HepG2 (cell line): ENCODE measurements around the gene PRKAB1. TPM values are rescaled to one million over a fixed set of nuclear protein-coding genes. Genes with fewer than 3 reads are reported as not detected.
A peak's percentile ranks its signal among the peaks of the same experiment; 100 is the strongest.

Source experiments
- ATF1 ChIP-seq: IDR thresholded peaks from 2 replicates; pipeline ENCODE4 v1.6.1; 2016; ENCODE audit warnings: mild to moderate bottlenecking, control low read depth
- FOXJ3 ChIP-seq: sonication (generic); formaldehyde crosslinking; IDR thresholded peaks from 2 replicates; pipeline ENCODE4 v1.4.0; 2020; ENCODE audit warnings: missing genetic modification reagents, mild to moderate bottlenecking, borderline replicate concordance
- TBX3 ChIP-seq: fragments of 450-650 bp; IDR thresholded peaks from 2 replicates; pipeline ENCODE4 v1.6.1; 2017; ENCODE audit warnings: antibody characterized with exemption, mild to moderate bottlenecking, inconsistent platforms, borderline replicate concordance
- ZNF878 ChIP-seq: sonication (generic); formaldehyde crosslinking; IDR thresholded peaks from 2 replicates; pipeline ENCODE4 v1.8.1; 2023; ENCODE audit warnings: mild to moderate bottlenecking, missing genetic modification reagents, moderate library complexity
- polyA plus RNA-seq, 8 experiments: library from polyadenylated mRNA; depleted of rRNA in 3 of 8; stranded (reverse) in 7 of 8; unstranded in 1 of 8; fragments of >200 nt; fragmentation: Illumina TruSeq in 4 of 8; extraction: Trizol in 4 of 8; gene quantifications; 2 replicates each; pipeline versions ENCODE4 v1.2.1 to v1.2.3, GENCODE V29; 2011 to 2016; ENCODE audit warnings: low read depth in 4 of 8, missing spikeins in 1 of 8, mixed read lengths in 1 of 8; ENCODE audit not compliant: insufficient read depth in 1 of 8
- total RNA-seq, 5 experiments: library from RNA; depleted of rRNA; stranded (reverse); fragments of >200 nt; fragmentation: Illumina TruSeq; extraction: Trizol; gene quantifications; 2 replicates each; pipeline ENCODE4 v1.2.3, GENCODE V29; 2016; ENCODE audit warnings: low read depth in 1 of 5
- TF ChIP-seq, protein P1 (sequence below): sonication (generic); formaldehyde crosslinking; IDR thresholded peaks from 2 replicates; pipeline ENCODE4 v1.5.0; 2020; ENCODE audit warnings: mild to moderate bottlenecking, missing genetic modification reagents, borderline replicate concordance
- TF ChIP-seq, protein P2 (sequence below): sonication (generic); formaldehyde crosslinking; IDR thresholded peaks from 2 replicates; pipeline ENCODE4 v1.9.0; 2021; ENCODE audit warnings: mild to moderate bottlenecking, missing genetic modification reagents
- TF ChIP-seq, protein P3 (sequence below): sonication (generic); formaldehyde crosslinking; IDR thresholded peaks from 2 replicates; pipeline ENCODE4 v1.9.0; 2022; ENCODE audit warnings: low read depth, missing genetic modification reagents
- TF ChIP-seq, protein P4 (sequence below): sonication (generic); formaldehyde crosslinking; IDR thresholded peaks from 2 replicates; pipeline ENCODE4 v1.5.0; 2020; ENCODE audit warnings: missing genetic modification reagents, mild to moderate bottlenecking, borderline replicate concordance
- TF ChIP-seq, protein P5 (sequence below): sonication (generic); formaldehyde crosslinking; IDR thresholded peaks from 2 replicates; pipeline ENCODE4 v1.4.0; 2020; ENCODE audit warnings: mild to moderate bottlenecking, missing genetic modification reagents

The PRKAB1 gene
- total and polyA plus RNA-seq, 2 of the 13 experiments (the other 11 are each of a cell fraction or from before 2014, with no cell fraction given): 28.4 to 35.5 TPM

GRCh38 chr12:119667577-119668323 lies at the start of gene PRKAB1 (continued):
- TF ChIP-seq, protein P1, sequence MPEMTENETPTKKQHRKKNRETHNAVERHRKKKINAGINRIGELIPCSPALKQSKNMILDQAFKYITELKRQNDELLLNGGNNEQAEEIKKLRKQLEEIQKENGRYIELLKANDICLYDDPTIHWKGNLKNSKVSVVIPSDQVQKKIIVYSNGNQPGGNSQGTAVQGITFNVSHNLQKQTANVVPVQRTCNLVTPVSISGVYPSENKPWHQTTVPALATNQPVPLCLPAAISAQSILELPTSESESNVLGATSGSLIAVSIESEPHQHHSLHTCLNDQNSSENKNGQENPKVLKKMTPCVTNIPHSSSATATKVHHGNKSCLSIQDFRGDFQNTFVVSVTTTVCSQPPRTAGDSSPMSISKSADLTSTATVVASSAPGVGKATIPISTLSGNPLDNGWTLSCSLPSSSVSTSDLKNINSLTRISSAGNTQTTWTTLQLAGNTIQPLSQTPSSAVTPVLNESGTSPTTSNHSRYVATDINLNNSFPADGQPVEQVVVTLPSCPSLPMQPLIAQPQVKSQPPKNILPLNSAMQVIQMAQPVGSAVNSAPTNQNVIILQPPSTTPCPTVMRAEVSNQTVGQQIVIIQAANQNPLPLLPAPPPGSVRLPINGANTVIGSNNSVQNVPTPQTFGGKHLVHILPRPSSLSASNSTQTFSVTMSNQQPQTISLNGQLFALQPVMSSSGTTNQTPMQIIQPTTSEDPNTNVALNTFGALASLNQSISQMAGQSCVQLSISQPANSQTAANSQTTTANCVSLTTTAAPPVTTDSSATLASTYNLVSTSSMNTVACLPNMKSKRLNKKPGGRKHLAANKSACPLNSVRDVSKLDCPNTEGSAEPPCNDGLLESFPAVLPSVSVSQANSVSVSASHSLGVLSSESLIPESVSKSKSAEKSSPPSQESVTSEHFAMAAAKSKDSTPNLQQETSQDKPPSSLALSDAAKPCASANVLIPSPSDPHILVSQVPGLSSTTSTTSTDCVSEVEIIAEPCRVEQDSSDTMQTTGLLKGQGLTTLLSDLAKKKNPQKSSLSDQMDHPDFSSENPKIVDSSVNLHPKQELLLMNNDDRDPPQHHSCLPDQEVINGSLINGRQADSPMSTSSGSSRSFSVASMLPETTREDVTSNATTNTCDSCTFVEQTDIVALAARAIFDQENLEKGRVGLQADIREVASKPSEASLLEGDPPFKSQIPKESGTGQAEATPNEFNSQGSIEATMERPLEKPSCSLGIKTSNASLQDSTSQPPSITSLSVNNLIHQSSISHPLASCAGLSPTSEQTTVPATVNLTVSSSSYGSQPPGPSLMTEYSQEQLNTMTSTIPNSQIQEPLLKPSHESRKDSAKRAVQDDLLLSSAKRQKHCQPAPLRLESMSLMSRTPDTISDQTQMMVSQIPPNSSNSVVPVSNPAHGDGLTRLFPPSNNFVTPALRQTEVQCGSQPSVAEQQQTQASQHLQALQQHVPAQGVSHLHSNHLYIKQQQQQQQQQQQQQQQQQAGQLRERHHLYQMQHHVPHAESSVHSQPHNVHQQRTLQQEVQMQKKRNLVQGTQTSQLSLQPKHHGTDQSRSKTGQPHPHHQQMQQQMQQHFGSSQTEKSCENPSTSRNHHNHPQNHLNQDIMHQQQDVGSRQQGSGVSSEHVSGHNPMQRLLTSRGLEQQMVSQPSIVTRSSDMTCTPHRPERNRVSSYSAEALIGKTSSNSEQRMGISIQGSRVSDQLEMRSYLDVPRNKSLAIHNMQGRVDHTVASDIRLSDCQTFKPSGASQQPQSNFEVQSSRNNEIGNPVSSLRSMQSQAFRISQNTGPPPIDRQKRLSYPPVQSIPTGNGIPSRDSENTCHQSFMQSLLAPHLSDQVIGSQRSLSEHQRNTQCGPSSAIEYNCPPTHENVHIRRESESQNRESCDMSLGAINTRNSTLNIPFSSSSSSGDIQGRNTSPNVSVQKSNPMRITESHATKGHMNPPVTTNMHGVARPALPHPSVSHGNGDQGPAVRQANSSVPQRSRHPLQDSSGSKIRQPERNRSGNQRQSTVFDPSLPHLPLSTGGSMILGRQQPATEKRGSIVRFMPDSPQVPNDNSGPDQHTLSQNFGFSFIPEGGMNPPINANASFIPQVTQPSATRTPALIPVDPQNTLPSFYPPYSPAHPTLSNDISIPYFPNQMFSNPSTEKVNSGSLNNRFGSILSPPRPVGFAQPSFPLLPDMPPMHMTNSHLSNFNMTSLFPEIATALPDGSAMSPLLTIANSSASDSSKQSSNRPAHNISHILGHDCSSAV (CRISPR knock-in tag): no peak
- TF ChIP-seq, protein P2, sequence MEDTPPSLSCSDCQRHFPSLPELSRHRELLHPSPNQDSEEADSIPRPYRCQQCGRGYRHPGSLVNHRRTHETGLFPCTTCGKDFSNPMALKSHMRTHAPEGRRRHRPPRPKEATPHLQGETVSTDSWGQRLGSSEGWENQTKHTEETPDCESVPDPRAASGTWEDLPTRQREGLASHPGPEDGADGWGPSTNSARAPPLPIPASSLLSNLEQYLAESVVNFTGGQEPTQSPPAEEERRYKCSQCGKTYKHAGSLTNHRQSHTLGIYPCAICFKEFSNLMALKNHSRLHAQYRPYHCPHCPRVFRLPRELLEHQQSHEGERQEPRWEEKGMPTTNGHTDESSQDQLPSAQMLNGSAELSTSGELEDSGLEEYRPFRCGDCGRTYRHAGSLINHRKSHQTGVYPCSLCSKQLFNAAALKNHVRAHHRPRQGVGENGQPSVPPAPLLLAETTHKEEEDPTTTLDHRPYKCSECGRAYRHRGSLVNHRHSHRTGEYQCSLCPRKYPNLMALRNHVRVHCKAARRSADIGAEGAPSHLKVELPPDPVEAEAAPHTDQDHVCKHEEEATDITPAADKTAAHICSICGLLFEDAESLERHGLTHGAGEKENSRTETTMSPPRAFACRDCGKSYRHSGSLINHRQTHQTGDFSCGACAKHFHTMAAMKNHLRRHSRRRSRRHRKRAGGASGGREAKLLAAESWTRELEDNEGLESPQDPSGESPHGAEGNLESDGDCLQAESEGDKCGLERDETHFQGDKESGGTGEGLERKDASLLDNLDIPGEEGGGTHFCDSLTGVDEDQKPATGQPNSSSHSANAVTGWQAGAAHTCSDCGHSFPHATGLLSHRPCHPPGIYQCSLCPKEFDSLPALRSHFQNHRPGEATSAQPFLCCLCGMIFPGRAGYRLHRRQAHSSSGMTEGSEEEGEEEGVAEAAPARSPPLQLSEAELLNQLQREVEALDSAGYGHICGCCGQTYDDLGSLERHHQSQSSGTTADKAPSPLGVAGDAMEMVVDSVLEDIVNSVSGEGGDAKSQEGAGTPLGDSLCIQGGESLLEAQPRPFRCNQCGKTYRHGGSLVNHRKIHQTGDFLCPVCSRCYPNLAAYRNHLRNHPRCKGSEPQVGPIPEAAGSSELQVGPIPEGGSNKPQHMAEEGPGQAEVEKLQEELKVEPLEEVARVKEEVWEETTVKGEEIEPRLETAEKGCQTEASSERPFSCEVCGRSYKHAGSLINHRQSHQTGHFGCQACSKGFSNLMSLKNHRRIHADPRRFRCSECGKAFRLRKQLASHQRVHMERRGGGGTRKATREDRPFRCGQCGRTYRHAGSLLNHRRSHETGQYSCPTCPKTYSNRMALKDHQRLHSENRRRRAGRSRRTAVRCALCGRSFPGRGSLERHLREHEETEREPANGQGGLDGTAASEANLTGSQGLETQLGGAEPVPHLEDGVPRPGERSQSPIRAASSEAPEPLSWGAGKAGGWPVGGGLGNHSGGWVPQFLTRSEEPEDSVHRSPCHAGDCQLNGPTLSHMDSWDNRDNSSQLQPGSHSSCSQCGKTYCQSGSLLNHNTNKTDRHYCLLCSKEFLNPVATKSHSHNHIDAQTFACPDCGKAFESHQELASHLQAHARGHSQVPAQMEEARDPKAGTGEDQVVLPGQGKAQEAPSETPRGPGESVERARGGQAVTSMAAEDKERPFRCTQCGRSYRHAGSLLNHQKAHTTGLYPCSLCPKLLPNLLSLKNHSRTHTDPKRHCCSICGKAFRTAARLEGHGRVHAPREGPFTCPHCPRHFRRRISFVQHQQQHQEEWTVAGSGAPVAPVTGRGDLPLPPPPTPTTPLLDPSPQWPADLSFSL (CRISPR knock-in tag): no peak
- TF ChIP-seq, protein P3, sequence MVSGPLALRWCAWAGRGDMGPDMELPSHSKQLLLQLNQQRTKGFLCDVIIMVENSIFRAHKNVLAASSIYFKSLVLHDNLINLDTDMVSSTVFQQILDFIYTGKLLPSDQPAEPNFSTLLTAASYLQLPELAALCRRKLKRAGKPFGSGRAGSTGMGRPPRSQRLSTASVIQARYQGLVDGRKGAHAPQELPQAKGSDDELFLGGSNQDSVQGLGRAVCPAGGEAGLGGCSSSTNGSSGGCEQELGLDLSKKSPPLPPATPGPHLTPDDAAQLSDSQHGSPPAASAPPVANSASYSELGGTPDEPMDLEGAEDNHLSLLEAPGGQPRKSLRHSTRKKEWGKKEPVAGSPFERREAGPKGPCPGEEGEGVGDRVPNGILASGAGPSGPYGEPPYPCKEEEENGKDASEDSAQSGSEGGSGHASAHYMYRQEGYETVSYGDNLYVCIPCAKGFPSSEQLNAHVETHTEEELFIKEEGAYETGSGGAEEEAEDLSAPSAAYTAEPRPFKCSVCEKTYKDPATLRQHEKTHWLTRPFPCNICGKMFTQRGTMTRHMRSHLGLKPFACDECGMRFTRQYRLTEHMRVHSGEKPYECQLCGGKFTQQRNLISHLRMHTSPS (CRISPR knock-in tag): peak; percentile 69; the same call in 1 of the 2 replicates
- TF ChIP-seq ATF1 (CRISPR knock-in tag) (no peak), TBX3 (peak; percentile 56; the same call in 1 of the 2 replicates), FOXJ3 (no peak), ZNF878 (CRISPR knock-in tag) (no peak)
- TF ChIP-seq, protein P4, sequence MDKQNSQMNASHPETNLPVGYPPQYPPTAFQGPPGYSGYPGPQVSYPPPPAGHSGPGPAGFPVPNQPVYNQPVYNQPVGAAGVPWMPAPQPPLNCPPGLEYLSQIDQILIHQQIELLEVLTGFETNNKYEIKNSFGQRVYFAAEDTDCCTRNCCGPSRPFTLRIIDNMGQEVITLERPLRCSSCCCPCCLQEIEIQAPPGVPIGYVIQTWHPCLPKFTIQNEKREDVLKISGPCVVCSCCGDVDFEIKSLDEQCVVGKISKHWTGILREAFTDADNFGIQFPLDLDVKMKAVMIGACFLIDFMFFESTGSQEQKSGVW (CRISPR knock-in tag): peak; percentile 58; the same call in 1 of the 2 replicates
- TF ChIP-seq, protein P5, sequence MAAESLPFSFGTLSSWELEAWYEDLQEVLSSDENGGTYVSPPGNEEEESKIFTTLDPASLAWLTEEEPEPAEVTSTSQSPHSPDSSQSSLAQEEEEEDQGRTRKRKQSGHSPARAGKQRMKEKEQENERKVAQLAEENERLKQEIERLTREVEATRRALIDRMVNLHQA: no peak
